D721Med (cell line): Measurements from ENCODE around the gene TLCD2.

ENCODE experiments used
- DNase-seq: peaks from one replicate; pipeline ENCODE4 v3.0.0; 2011; ENCODE audit warnings: low spot score; ENCODE audit not compliant: insufficient read length
- FAIRE-seq: peaks from 2 replicates; lab custom pipeline; 2011; peaks lifted over from hg19 to GRCh38; lab: Jason Lieb, UNC
- TF ChIP-seq, protein P1 (sequence below): IDR thresholded peaks from 2 replicates; pipeline ENCODE4 v1.5.1; 2012; ENCODE audit warnings: mild to moderate bottlenecking, control low read depth; ENCODE audit not compliant: insufficient read depth; ENCODE audit errors: missing control alignments

The TLCD2 gene

DNA sequence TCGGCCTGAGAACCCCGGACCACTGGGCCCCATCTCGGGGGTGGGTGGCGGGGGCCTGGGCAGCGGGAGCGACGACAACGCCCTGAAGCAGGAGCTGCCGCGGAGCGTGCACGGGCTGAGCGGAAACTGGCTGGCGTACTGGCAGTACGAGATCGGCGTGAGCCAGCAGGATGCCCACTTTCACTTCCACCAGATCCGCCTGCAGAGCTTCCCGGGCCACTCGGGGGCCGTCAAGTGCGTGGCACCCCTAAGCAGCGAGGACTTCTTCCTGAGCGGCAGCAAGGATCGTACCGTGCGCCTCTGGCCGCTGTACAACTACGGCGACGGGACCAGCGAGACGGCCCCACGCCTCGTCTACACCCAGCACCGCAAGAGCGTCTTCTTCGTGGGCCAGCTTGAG lies 23.6 kb upstream of the TLCD2 start:
- DNase-seq, result no peak
- FAIRE-seq, result no peak
- TF ChIP-seq, protein P1, sequence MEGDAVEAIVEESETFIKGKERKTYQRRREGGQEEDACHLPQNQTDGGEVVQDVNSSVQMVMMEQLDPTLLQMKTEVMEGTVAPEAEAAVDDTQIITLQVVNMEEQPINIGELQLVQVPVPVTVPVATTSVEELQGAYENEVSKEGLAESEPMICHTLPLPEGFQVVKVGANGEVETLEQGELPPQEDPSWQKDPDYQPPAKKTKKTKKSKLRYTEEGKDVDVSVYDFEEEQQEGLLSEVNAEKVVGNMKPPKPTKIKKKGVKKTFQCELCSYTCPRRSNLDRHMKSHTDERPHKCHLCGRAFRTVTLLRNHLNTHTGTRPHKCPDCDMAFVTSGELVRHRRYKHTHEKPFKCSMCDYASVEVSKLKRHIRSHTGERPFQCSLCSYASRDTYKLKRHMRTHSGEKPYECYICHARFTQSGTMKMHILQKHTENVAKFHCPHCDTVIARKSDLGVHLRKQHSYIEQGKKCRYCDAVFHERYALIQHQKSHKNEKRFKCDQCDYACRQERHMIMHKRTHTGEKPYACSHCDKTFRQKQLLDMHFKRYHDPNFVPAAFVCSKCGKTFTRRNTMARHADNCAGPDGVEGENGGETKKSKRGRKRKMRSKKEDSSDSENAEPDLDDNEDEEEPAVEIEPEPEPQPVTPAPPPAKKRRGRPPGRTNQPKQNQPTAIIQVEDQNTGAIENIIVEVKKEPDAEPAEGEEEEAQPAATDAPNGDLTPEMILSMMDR, result no peak

DNA sequence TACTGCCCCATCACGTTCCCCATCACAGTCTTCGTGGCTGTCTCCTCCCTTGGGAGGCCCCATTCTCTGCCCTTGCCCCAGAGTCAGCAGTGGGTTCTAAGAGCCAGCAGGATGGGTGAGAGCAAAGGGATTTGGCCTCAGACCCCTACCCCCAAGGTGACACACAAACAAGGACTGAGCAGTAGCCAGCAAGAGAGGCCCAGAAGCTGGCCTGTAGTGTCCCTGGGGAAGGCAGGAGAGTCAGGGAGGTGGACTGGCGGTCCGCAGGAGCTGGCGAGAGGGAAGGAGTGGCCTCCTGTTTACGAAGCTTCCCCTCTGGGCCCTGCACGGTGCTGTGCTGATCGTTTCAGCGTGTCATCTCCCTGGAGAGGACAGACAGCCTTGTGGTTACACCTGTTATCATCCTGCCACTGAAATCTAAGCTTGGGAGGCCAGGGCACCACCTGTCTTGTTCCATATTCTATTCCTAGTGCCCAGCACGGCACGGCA lies 22.7 kb upstream of the TLCD2 start:
- FAIRE-seq (no peak), DNase-seq (no peak)
- TF ChIP-seq, protein P1, result no peak

DNA sequence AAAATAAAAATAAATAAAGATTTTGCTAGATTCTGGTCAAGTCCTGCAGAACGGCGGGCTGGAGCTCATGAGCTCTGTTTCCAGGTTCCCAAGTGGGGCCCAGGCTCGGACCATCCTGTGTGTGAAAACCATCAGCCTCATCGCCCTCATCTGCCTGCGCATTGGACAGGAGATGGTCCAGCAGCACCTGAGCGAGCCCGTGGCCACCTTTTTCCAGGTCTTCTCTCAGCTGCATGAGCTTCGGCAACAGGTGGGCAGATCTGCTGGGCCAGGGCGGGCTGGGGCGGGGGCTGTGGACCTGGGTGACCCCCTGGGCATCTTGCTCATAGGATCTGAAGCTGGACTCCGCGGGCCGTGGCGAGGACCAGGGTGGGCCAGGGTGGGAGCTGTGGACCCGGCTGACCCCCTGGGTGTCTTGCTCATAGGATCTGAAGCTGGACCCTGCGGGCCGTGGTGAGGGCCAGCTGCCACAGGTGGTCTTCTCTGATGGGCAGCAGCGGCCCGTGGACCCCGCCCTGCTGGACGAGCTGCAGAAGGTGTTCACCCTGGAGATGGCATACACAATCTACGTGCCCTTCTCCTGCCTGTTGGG lies 22.2 kb upstream of the TLCD2 start:
- DNase-seq, result no peak
- FAIRE-seq, result no peak
- TF ChIP-seq, protein P1, result no peak

DNA sequence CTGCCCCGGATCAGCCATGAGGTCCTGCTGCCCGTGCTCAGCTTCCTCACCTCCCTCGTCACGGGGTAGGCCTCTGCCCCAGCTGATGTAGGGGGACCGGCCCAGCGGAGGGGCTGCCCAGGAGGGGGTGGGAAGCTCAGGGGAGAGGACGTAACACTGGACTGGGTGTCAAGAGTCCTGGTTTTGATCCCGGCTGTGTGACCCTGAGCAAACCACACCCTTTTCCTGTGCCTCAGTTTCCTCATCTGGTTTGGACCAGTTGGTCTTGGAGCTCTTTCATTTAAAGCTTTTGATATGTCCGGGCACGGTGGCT lies 21.0 kb upstream of the TLCD2 start:
- FAIRE-seq (no peak), DNase-seq (no peak)
- TF ChIP-seq, protein P1, result no peak

DNA sequence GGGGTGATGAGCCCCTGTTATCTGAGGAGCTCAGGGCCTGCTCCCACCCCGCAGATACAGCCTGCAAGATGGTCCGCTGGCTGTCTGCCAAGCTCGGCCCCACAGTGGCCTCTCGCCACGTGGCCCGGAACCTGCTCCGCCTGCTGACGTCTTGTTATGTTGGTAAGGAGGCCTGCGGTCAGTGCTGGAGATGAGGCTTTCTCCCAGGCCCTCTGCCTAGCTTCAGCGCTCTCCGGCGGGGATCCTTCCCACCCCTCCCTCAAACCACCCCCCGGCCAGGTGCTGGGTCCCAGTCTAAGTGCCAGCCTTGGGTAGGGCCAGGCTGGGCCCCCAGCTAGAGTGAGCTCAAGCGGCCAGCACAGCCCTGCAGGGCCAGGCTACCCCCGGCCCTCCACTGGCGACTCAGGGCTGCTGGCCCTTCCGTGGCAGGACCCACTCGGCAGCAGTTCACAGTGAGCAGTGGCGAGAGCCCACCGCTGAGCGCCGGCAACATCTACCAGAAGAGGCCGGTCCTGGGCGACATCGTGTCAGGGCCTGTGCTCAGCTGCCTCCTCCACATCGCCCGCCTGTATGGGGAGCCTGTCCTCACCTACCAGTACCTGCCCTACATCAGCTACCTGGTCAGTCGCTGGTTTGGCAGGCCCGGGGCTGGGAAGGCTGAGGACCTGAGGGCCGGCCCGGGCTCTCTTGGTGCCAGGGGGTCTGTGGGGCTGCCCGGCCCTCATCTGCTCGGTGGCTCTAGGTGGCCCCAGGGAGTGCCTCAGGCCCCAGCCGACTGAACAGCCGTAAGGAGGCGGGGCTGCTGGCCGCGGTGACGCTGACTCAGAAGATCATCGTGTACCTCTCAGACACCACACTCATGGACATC lies 20.4 kb upstream of the TLCD2 start:
- FAIRE-seq, result no peak
- no peak for DNase-seq
- TF ChIP-seq, protein P1, result no peak

DNA sequence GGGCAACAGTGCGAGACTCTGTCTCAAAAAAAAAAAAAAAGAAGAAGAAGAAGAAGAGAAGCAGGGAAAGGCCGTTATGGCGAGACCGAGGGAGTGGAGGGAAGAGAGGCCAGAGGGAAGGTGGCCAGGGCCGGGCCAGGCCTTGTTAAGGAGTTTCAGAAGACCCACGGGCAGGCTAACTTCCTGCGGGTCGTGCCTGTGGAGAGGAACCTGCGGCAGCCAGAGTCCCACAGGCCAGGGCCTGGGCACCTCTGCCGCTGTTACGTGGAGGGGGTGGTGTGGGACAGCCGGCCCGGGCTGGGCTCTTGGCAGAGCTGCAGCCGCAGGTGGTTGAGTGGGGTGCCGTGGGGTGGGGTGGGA lies 19.8 kb upstream of the TLCD2 start:
- FAIRE-seq, result no peak
- TF ChIP-seq, protein P1, result no peak
- DNase-seq, result no peak
